K562 (cell line): ENCODE measurements around the gene PDCD6IP. TPM values are rescaled to one million over a fixed set of nuclear protein-coding genes. Genes with fewer than 3 reads are reported as not detected.

Experiments used
- ARID3B ChIP-seq: fragments of 250-450 bp; sonication (Bioruptor Pico); IDR thresholded peaks from 2 replicates; pipeline ENCODE4 v1.4.0; 2020; ENCODE audit warnings: borderline replicate concordance
- CBFA2T2 ChIP-seq: fragments of 450-650 bp; conservative IDR thresholded peaks from 2 replicates; pipeline ENCODE4 v1.6.1; 2017; ENCODE audit warnings: mild to moderate bottlenecking
- CBX8 ChIP-seq: fragments of 200-600 bp; sonication (generic); IDR thresholded peaks from 2 replicates; pipeline ENCODE4 v1.6.1; 2012; ENCODE audit warnings: borderline replicate concordance, mixed run types, low read depth, mild to moderate bottlenecking, moderate library complexity, mixed read lengths, low read length, control low read depth, inconsistent platforms; ENCODE audit not compliant: poor library complexity, severe bottlenecking; ENCODE audit errors: extremely low read depth
- E2F5 ChIP-seq: sonication (generic); formaldehyde crosslinking; IDR thresholded peaks from 2 replicates; pipeline ENCODE4 v1.8.0; 2022; ENCODE audit warnings: mild to moderate bottlenecking, missing genetic modification reagents
- EGR1 ChIP-seq: fragments of 450-650 bp; conservative IDR thresholded peaks from 2 replicates; pipeline ENCODE4 v1.6.1; 2017; ENCODE audit warnings: mild to moderate bottlenecking
- KAT2B ChIP-seq: IDR thresholded peaks from one replicate; pipeline ENCODE4 v1.6.1; 2012; ENCODE audit warnings: low read depth, mild to moderate bottlenecking, control low read depth, inconsistent platforms, low read length, moderate library complexity
- KLF6 ChIP-seq: fragments of 250-450 bp; sonication (Bioruptor Pico); IDR thresholded peaks from 2 replicates; pipeline ENCODE4 v1.4.0; 2020; ENCODE audit warnings: mild to moderate bottlenecking, moderate library complexity, borderline replicate concordance
- LEF1 ChIP-seq: fragments of 450-650 bp; IDR thresholded peaks from 2 replicates; pipeline ENCODE4 v1.6.1; 2016; ENCODE audit warnings: mild to moderate bottlenecking
- NCOR1 ChIP-seq: fragments of 450-650 bp; IDR thresholded peaks from 2 replicates; pipeline ENCODE4 v1.6.1; 2016; ENCODE audit warnings: mild to moderate bottlenecking, moderate library complexity
- NFE2 ChIP-seq: IDR thresholded peaks from 2 replicates; pipeline ENCODE4 v1.6.1; 2014; ENCODE audit warnings: antibody characterized with exemption, low read depth
- SAP30 ChIP-seq: fragments of 200-600 bp; sonication (generic); IDR thresholded peaks from 2 replicates; pipeline ENCODE4 v1.6.1; 2012; ENCODE audit warnings: borderline replicate concordance, low read depth, mild to moderate bottlenecking, moderate library complexity, low read length, control low read depth, inconsistent platforms; ENCODE audit not compliant: insufficient read depth, poor library complexity, severe bottlenecking
- ZFP36 ChIP-seq: fragments of 150-350 bp; IDR thresholded peaks from 2 replicates; pipeline ENCODE4 v1.6.1; 2018; ENCODE audit warnings: low read length, low read depth; ENCODE audit not compliant: partially characterized antibody
- polyA plus RNA-seq, 8 experiments: library from polyadenylated mRNA; depleted of rRNA in 4 of 8; stranded (reverse) in 5 of 8; unstranded in 3 of 8; fragments of >200 nt; fragmentation: Nextera tagmentation in 2 of 8; fragmentation: Illumina TruSeq in 1 of 8; extraction: Ambion mirVana in 2 of 8; extraction: Trizol in 1 of 8; gene quantifications; 2 replicates each; pipeline versions ENCODE4 v1.2.1 to v1.2.3, GENCODE V29; 2011 to 2014; ENCODE audit warnings: inconsistent platforms in 1 of 8, missing spikeins in 1 of 8
- total RNA-seq, 7 experiments: library from RNA; depleted of rRNA in 6 of 7; stranded (reverse); fragments of >200 nt in 6 of 7; fragmentation: Illumina TruSeq in 2 of 7; extraction: Trizol in 2 of 7; gene quantifications; 2 replicates each; pipeline versions ENCODE4 v1.2.1 to v1.2.3, GENCODE V29; 2011 to 2021; ENCODE audit warnings: low replicate concordance in 1 of 7
- TF ChIP-seq, protein P1 (sequence below): IDR thresholded peaks from 3 replicates; pipeline ENCODE4 v1.6.1; 2011; ENCODE audit warnings: borderline replicate concordance, mild to moderate bottlenecking, moderate library complexity; ENCODE audit not compliant: insufficient read length; ENCODE audit errors: extremely low read depth
- TF ChIP-seq, protein P2 (sequence below): IDR thresholded peaks from 2 replicates; pipeline ENCODE4 v1.6.1; 2014; ENCODE audit warnings: antibody characterized with exemption
- TF ChIP-seq, protein P3 (sequence below): sonication (generic); formaldehyde crosslinking; IDR thresholded peaks from 2 replicates; pipeline ENCODE4 v1.8.0; 2022; ENCODE audit warnings: mild to moderate bottlenecking, missing genetic modification reagents

The PDCD6IP gene
- total and polyA plus RNA-seq, 9 of the 15 experiments (the other 6 are each of a cell fraction or from before 2014, with no cell fraction given), result 40.2 to 302 (median 122) TPM

DNA sequence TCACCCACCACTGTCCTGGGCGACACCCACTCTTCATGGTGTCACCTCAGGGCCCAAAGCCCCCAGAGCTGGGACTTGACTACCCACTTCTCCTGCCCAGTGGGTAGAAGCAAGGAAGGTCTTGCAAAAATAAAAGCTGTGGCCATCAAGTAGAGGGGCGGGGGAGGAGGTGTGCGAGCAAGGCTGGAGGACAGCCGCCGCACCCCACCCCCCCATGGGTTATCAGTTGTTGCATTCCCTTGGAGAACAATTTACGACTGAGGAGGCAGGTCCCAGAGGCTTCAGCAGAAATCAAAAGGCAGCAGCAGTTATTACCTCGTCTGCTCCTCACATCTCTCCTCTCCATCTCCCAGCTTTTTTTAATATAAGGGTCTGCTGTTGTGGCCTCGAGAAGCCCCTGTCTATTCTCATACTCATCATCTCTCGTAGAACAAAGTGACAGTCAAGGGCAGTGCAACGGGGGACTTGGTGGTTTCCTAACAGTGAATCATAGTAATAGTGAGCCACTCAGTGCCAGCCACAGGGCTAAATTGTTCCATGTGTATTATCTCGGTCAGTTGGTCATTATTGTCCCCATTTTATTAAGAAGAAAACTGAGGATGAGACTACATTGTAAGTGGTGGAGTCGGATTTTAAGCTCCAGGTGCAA, 116.4 kb downstream of the PDCD6IP start (continued):
- no peak for TF ChIP-seq ARID3B (CRISPR knock-in tag)
- TF ChIP-seq NCOR1, result peak; percentile 83
- no peak for TF ChIP-seq CBX8
- TF ChIP-seq EGR1, result peak; percentile 81
- TF ChIP-seq, protein P1, sequence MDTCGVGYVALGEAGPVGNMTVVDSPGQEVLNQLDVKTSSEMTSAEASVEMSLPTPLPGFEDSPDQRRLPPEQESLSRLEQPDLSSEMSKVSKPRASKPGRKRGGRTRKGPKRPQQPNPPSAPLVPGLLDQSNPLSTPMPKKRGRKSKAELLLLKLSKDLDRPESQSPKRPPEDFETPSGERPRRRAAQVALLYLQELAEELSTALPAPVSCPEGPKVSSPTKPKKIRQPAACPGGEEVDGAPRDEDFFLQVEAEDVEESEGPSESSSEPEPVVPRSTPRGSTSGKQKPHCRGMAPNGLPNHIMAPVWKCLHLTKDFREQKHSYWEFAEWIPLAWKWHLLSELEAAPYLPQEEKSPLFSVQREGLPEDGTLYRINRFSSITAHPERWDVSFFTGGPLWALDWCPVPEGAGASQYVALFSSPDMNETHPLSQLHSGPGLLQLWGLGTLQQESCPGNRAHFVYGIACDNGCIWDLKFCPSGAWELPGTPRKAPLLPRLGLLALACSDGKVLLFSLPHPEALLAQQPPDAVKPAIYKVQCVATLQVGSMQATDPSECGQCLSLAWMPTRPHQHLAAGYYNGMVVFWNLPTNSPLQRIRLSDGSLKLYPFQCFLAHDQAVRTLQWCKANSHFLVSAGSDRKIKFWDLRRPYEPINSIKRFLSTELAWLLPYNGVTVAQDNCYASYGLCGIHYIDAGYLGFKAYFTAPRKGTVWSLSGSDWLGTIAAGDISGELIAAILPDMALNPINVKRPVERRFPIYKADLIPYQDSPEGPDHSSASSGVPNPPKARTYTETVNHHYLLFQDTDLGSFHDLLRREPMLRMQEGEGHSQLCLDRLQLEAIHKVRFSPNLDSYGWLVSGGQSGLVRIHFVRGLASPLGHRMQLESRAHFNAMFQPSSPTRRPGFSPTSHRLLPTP, result no peak
- no peak for TF ChIP-seq ZFP36
- no peak for TF ChIP-seq KAT2B
- peak; percentile 84 for TF ChIP-seq CBFA2T2
- TF ChIP-seq, protein P2, sequence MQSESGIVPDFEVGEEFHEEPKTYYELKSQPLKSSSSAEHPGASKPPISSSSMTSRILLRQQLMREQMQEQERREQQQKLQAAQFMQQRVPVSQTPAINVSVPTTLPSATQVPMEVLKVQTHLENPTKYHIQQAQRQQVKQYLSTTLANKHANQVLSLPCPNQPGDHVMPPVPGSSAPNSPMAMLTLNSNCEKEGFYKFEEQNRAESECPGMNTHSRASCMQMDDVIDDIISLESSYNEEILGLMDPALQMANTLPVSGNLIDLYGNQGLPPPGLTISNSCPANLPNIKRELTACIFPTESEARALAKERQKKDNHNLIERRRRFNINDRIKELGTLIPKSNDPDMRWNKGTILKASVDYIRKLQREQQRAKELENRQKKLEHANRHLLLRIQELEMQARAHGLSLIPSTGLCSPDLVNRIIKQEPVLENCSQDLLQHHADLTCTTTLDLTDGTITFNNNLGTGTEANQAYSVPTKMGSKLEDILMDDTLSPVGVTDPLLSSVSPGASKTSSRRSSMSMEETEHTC, result no peak
- TF ChIP-seq E2F5 (CRISPR knock-in tag), result no peak
- no peak for TF ChIP-seq KLF6 (CRISPR knock-in tag)
- TF ChIP-seq, protein P3, sequence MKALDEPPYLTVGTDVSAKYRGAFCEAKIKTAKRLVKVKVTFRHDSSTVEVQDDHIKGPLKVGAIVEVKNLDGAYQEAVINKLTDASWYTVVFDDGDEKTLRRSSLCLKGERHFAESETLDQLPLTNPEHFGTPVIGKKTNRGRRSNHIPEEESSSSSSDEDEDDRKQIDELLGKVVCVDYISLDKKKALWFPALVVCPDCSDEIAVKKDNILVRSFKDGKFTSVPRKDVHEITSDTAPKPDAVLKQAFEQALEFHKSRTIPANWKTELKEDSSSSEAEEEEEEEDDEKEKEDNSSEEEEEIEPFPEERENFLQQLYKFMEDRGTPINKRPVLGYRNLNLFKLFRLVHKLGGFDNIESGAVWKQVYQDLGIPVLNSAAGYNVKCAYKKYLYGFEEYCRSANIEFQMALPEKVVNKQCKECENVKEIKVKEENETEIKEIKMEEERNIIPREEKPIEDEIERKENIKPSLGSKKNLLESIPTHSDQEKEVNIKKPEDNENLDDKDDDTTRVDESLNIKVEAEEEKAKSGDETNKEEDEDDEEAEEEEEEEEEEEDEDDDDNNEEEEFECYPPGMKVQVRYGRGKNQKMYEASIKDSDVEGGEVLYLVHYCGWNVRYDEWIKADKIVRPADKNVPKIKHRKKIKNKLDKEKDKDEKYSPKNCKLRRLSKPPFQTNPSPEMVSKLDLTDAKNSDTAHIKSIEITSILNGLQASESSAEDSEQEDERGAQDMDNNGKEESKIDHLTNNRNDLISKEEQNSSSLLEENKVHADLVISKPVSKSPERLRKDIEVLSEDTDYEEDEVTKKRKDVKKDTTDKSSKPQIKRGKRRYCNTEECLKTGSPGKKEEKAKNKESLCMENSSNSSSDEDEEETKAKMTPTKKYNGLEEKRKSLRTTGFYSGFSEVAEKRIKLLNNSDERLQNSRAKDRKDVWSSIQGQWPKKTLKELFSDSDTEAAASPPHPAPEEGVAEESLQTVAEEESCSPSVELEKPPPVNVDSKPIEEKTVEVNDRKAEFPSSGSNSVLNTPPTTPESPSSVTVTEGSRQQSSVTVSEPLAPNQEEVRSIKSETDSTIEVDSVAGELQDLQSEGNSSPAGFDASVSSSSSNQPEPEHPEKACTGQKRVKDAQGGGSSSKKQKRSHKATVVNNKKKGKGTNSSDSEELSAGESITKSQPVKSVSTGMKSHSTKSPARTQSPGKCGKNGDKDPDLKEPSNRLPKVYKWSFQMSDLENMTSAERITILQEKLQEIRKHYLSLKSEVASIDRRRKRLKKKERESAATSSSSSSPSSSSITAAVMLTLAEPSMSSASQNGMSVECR (CRISPR knock-in tag), result no peak
- 0 out of 2 replicates have a peak, but pooled peaks have one; percentile 25 for TF ChIP-seq NFE2
- TF ChIP-seq LEF1, result peak; percentile 80
- TF ChIP-seq SAP30, result no peak
